Iris pigment epithelial cell (primary cell): ENCODE measurements around the gene SPEM1.
A peak's percentile ranks its signal among the peaks of the same experiment; 100 is the strongest.

Experiments used
- DNase-seq: peaks from one replicate; pipeline ENCODE4 v3.0.0-alpha.2; 2011; ENCODE audit warnings: low read depth

Gene SPEM1

DNA sequence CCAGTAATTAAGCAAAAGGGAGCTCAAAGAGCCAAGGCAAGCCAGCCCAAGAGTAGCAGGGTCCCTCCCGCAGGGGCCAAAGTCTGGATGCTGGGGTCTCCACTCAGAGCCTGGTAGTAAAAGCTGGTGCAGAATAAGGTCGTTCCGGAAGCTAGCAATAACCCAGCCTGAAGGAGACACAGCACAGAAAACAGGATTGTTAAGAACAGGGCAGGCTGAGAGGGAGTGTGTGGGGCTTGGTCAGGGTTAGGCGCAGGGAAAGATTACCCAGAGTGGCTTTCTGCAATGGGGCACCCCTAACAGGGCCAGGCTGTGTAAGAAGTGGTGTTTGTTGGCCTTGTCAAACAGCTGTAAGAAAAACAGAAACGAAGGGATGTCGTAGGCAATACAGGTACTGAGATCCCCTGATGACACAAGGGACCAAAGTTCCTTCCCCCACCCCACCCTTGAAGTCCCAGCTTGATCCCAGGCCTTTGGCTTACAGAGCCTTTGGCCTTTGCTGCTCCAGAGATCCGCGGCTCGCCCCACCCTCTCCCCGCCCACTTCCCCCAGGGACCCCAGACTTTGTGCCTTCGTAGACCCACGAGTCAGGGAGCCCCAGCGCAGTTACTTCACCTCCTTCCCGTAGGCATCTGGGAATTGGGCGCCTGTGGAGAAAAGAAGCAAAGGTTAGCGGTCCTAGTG, 16.9 kb upstream of the SPEM1 start:
- DNase-seq: no peak

DNA sequence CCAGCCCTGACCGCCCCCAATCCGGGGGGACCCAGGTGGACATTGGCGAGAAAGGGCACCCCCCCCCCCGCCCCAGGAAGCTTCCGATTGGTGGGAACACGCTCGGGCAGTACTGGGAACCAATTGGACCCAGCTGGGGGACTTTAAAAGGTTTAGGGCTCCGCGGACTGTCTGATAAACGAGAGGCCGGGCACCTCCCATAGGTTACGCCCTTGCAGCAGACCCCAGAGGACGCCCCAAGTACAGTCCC, 16.5 kb upstream of the SPEM1 start:
- DNase-seq: peak; percentile 74

DNA sequence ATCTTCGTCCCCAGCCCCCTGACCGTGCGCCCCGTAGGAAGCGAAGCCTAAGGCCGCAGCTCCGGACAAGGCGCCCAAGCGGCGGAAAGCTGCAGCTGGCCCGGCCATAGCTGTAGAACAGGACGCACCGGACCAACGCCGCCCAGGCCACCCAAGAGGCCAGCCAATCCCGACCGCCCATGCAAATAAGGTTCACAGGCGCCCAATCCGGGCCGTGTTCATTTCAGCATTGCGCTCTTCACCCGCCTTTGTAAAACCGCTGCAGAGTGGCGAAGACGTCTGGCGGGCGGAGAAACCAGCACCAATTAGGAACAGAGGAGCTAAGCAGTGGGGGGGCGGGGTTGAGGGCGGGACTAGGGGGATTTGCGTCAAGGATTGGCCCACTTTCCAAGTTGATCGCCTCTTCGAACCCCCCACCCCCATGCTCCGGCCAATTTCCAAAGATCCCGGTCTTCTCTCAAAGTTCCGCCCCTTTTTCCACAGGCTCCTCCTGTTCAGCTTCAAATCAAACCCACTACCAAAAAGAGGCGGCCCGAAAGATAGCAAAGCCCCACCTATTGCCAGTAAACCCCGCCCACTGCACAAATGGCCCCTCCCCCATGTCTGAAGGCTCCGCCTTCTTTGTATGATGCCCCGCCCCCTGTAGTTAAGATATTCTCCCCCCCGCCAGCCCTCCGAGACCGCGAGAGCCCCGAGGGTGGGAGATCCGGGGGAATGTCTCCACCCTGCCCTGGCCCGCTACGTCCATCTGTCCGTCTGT, 16.0 kb upstream of the SPEM1 start, which contains the start of gene TMEM256:
TMEM256 (minus strand) TSS at position 121 of the 760 bp plus-strand sequence; CDS start at position 108, 13 bp downstream.
- DNase-seq: peak; percentile 100

DNA sequence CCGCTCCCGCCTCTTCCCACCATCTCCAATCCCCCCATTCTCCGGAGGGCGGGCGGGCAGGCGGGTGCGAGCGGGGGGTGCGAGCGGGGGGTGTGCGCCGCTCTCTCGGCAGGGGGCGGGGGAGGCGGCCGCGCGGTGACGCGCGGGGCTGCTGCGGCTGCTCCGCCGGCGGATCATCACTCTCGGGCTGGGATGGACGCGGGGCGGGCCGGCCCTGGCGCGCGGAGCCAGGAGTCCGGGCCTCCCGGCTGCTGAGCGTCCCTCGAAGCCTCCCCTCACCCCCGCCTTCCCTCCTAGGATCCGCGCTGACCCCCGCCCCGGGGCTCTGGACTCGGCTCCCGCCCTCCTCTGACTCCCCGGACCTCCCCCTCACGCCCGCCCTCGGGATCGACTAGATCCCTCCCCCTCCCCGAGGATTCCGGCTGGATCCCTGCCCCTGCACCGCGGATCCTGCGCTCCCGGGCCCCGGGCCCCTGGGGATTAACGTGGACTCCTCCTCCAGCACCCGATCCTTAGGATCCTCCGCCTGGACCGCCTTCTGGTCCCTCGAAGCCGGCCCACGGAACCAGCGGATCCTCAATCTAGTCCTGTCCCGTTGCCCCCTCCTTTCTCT, 15.3 kb upstream of the SPEM1 start:
- DNase-seq: no peak

DNA sequence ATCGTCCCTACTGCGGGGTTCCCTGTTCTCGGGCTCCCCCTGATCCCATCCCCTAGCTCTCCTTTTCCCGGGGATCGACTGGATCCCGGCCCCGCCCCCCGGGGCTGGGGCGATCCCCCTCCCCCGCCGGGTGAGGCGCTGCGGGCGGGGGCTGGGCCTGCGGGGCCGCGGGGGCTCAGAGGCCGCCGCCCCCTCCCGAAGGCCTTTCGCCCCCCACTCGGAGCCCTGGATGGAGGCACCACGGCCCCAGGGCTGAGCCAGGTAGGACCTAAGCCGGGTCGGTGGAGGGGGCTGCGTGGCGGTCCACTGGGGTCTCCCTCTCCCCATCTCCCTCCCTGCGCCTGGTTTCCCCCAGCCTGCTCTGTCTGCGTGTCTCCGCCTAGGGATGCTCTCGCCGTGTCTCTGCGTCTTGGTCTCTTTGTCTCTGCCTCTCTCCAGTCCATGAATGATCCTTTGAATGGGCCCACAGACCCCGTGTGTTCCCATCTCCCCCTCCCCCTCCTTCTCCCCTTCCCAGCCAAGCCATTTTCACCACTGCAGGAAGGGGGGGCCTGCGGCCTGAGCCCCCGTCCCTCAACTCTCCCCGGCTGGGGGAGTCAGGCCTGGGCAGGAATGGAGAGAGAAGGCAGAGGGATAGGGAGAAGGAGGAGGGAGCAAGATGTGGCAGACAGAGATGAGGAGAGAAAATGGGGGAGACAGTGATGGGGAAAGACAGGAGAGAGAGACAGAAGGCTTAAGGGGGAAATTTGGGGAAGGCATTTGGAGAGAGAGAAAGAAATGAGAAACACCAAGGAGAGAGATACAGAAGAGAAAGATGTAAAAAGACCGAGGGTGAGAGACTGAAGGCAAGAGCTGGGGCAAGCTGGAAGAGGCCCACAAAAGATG, 14.5 kb upstream of the SPEM1 start:
- no peak for DNase-seq

DNA sequence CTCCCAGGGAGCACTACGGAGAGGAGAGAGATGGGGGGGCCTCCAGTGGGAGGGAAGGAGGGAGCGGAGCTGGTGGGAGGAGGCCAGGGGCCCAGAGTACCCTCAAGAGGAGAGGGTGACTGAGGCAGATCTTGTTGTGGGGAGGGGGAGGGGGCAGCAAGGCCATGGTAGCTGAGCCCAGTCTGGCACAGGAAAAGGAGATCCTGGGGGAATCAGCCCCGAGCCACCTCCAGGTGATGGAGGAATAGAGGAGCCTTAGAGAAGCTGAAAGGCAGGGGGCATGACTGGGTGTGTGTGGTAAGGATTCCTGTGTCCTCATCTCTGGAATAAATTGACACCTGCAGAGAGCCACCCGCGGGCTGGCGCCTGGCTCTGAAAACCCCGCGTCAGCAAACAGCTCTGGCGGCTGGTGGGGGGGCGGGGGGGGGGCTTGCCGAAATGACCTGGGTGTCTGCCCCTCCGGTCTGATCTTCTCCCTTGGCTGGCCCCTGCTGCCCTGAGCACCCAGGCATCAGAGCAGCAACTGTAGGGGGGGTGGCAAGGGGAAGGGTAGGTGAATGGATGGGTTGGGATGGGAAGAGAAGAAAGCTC, 13.8 kb upstream of the SPEM1 start:
- DNase-seq: no peak

DNA sequence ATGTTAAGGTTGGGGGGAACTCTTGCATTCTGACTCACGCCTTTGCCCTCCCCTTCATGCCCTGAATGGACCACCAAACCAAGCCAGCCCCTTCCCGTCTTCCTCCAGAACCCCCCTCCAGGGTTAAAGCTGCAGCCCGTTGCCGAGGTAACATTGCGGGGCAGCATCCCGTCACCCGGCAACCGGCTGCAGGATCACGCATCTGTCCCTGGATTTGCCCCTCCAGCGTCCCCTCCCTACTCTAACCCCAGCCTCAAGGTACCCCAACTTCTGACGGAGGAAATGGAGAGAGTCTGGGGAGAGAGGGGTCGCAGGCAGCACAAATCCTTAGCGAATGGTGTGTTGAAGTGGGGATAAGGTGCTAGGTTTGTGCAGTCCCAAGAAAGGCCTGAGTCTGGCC, 13.0 kb upstream of the SPEM1 start:
- DNase-seq: no peak

DNA sequence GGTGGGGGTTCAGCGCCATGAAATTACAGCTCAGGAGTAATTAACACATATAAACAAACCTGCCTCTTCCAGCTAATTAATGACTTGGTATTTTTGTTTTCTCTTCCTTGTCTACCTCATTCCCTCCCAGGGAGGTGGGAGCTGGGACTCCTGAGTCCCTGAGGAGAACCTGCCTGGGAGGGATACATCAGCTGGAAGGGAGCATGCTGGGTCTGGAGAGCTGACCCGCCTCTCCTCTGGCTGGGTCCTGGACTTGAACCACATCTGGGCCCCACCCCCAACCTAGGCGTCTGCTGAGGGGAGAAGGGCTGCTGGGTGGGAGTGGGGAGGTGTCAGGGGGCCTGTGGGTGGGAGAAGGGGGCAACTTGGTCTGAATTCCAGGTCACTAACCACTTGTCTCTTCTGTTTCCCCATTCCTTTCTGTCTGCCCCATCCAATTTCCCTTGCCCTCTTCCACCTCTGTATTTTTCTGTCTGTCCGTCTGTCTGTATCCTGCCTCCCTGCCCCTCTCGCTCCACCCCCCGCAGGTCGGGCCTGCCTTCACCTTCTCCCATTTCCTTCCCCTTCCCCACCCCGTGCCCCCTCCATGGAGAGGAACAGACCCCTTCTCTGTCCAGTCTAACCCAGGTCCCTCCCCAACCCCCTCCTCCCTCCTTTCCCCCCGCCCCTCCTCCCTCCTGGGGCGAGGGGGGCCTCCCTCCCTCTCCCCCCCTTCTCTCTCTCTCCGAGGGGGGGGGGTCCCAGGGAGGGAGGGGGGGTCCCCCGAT, 12.5 kb upstream of the SPEM1 start, which contains the start of gene NLGN2:
NLGN2 (plus strand) TSS at position 361 of the 767 bp plus-strand sequence. CDS start 411 bp downstream, outside the sequence.
- no peak for DNase-seq

DNA sequence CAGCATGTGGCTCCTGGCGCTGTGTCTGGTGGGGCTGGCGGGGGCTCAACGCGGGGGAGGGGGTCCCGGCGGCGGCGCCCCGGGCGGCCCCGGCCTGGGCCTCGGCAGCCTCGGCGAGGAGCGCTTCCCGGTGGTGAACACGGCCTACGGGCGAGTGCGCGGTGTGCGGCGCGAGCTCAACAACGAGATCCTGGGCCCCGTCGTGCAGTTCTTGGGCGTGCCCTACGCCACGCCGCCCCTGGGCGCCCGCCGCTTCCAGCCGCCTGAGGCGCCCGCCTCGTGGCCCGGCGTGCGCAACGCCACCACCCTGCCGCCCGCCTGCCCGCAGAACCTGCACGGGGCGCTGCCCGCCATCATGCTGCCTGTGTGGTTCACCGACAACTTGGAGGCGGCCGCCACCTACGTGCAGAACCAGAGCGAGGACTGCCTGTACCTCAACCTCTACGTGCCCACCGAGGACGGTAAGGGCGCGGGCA, 11.8 kb upstream of the SPEM1 start:
- DNase-seq: no peak

DNA sequence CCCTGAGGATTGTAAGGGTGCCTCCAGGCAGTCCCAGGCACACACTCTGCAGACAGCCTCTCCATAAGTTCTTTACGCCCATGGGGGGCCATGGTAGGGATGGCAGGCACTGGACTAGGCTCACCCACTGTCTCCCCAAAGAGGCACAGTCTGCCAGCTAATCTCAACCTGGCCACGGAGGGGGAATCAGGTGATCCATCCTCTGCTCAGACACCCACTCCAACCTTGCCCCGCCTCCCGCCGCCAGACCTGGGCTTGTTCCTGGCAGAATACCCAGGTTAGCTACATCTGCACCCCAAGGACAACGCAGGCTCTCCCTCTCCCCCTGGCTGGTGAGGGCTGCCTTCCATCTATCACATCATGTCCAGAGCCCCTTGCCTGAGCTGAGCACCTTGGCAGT, 11.3 kb upstream of the SPEM1 start:
- no peak for DNase-seq

DNA sequence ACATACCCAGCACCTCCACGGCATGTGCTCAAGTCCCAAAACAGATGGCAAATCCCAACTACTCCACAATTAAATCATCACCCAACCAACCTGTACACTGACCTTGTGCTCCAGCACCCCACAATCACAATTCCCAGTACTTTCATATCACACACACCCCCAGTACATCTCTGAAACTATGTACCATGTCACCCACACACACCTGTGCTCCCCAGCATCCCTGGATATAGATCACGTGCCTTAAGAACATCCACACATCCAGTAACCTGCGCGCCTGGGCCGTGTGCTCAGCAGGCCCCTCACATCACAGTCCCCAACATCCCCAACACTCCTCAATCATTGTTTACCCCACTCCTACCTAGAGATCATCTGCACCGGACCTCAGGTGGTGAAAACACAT, 10.4 kb upstream of the SPEM1 start:
- no peak for DNase-seq

DNA sequence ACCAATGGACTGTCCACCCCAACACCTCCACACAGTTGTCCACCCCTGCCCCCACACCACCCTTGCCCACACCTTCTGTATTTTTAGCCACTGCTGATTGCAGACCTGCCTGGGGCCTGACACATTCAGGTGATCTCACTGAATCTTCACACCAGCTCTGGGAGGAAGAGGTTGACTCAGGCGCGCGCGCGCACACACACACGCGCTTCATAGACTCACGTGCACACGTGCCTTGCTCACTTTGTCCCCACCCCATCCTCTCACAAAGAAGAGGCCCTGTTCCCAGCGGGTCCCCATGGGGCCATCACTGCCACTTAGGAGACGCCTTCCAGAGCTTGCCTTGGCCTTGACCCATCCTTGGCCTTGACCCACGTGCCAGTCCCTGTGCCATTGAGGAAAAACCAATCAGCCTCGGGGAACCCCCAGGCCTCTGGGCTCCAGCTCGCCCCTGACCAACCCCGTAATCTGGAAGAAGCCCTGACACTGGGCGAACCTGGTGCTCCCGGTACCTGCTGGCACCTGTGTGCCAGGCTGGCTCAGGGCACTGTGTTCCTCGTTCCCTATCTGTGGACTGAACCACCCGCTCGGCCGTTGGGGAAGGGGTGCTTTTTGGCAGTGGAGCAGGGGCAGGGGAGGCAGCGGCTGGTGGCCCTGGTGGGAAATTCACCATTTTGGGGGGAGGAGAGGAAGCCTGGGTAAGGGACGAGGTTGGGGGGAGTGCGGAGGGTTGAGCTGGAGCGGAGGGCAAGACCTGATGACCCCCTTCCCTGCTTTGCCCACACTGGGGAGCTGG, 9.3 kb upstream of the SPEM1 start:
- no peak for DNase-seq

DNA sequence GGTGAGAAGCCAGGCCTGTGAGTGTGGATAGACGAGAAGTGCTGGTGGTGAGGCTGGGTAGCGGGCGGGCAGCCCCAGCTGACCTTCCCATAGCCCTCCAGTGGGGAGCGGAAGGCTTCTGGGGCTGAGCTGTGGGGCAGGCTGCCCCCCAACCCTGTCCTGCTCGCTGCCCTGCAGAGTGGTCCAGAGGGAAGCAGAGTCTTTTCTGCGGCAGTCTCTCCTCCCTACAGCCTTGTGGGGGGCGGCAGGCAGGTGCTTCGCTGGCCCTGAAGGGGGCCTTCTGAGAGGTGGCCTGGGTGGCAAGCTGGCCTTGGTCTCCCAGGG, 8.7 kb upstream of the SPEM1 start:
- DNase-seq: no peak

DNA sequence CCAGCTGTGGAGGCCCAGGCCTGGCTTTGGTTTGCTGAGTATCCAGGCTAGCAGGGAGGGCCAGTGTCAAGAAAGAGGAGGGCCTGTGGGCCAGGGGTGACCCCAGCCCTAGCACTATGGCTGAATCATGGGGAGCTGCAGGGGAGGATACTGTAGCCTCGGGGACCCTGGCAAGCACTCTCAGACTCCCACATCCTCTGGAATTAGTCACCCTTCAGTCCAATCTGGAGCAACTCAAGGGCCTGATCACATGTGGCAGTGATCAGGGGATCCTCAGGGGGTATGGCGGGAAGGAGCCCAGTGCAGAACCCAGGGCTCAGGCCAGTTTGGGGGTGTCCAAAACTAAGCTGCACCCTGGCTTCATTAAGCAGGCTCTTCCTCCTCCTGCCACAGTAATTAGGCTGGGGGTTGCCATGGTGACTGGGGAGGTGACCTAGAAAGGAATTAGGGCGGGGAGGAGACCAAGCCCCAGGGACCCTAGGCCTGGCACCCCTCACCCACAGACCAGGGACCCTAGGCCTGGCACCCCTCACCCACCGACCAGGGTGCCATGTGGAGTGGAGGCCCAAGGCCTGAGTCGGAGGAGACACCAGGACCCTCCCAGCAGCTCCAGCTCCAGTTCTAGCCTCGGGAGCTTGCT, 6.7 kb upstream of the SPEM1 start:
- DNase-seq: peak; percentile 59

DNA sequence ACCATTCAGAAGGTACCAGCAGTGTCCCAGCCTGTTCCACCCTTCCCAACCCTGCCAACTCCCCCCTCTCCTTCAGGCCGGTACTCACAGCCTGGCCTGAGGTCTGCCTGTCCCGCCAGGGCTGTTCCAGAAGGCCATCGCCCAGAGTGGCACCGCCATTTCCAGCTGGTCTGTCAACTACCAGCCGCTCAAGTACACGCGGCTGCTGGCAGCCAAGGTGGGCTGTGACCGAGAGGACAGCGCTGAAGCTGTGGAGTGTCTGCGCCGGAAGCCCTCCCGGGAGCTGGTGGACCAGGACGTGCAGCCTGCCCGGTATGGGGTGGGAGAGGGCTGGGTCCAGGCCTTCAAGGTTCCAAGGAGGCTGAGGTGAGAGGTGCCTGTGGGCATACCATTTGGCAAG, 5.3 kb upstream of the SPEM1 start:
- no peak for DNase-seq

DNA sequence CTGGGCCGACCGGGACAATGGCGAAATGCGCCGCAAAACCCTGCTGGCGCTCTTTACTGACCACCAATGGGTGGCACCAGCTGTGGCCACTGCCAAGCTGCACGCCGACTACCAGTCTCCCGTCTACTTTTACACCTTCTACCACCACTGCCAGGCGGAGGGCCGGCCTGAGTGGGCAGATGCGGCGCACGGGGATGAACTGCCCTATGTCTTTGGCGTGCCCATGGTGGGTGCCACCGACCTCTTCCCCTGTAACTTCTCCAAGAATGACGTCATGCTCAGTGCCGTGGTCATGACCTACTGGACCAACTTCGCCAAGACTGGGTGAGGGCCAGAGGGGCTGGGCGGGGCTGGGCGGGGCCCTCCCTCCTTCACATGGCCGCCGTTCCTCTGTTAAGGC, 4.3 kb upstream of the SPEM1 start:
- DNase-seq: no peak

DNA sequence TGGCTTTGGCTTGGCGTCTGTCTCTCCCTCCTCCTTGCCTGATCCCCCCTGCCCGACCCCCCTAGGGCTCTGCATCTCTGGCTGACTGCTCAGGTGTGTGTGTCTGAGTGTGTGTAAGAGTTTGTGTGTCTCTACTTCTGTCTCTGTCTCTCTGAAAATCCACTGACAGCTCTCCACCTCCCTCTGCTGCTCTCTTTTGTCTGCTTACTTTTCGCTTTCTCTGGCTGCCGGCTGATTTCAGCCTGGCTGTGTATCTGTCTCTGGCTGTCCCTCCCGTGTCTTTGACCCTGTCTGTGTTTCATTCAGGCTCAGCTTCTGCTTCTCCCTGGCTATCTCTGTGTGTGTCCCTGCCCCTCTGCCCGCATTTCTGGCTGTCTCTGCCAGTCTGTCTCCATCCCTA, 3.8 kb upstream of the SPEM1 start:
- no peak for DNase-seq

DNA sequence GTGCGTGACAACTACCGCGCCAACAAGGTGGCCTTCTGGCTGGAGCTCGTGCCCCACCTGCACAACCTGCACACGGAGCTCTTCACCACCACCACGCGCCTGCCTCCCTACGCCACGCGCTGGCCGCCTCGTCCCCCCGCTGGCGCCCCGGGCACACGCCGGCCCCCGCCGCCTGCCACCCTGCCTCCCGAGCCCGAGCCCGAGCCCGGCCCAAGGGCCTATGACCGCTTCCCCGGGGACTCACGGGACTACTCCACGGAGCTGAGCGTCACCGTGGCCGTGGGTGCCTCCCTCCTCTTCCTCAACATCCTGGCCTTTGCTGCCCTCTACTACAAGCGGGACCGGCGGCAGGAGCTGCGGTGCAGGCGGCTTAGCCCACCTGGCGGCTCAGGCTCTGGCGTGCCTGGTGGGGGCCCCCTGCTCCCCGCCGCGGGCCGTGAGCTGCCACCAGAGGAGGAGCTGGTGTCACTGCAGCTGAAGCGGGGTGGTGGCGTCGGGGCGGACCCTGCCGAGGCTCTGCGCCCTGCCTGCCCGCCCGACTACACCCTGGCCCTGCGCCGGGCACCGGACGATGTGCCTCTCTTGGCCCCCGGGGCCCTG, 3.0 kb upstream of the SPEM1 start:
- no peak for DNase-seq

DNA sequence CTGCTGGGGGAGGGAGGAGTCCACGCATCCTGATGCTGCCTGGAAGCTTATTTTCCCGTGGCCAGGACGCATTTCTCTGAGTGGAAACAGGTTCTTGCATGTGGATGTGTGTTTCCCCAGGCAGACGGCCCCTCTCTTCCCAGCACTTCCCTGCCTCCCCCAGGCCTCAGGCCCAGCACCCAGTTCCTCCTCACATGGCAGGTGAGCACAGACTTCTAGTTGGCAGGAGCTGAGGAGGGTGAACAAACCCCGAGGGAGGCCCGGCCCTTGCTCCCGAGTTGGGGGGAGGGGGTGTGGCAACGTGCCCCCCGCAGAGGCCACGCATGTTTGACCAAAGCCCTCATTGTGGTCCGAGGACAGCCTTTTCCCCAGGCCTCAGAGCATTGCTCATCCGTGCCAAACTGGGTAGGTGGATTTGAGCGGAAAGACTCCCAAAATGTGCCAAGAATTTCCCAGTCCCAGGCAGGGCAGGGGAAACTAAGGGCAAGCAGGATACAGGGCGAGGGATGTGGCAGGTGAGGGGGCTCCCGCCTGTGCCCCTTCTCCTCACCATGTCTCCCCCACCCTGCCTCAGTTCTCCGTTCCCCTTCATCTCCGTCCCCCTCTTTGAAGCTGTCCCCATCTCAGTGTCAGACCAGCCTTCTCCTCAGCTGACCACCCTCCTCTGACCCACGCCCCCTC, 1.5 kb upstream of the SPEM1 start:
- DNase-seq: no peak
